ENCODE data around the gene UQCRH. TPM values are rescaled to one million over a fixed set of nuclear protein-coding genes. Genes with fewer than 3 reads are reported as not detected.

UQCRH gene
- 100 to 1,000 TPM; 468 to 505 (median 473) TPM for polyA plus RNA-seq (ENCODE audit: insufficient read length in 3 of 3)

- DNase-seq (ENCODE audit: low read depth in 3 of 3, low spot score in 2 of 3): peak; percentile 92 to 96 (median 95)
Measured at GRCh38 chr1:46303038-46303871, at the start of gene UQCRH, which contains the start of gene LRRC41. TSS of gene UQCRH (plus strand) at chr1:46303698. CDS start at chr1:46303767, 69 bp downstream. TSS of gene LRRC41 (minus strand) at chr1:46303616. CDS start at chr1:46303322, 294 bp downstream.

GRCh38 chr1:46254668-46255067 is 48.8 kb upstream of the UQCRH start:
- no peak for DNase-seq (ENCODE audit: low read depth in 3 of 3, low spot score in 2 of 3)

- no peak for DNase-seq (ENCODE audit: low read depth in 3 of 3, low spot score in 2 of 3)
Measured at GRCh38 chr1:46256523-46256922, 47.0 kb upstream of the UQCRH start.

GRCh38 chr1:46262508-46262907 is 41.0 kb upstream of the UQCRH start:
- DNase-seq (ENCODE audit: low read depth in 3 of 3, low spot score in 2 of 3): no peak

GRCh38 chr1:46263146-46263545 is 40.4 kb upstream of the UQCRH start:
- no peak for DNase-seq (ENCODE audit: low read depth in 3 of 3, low spot score in 2 of 3)

DNA sequence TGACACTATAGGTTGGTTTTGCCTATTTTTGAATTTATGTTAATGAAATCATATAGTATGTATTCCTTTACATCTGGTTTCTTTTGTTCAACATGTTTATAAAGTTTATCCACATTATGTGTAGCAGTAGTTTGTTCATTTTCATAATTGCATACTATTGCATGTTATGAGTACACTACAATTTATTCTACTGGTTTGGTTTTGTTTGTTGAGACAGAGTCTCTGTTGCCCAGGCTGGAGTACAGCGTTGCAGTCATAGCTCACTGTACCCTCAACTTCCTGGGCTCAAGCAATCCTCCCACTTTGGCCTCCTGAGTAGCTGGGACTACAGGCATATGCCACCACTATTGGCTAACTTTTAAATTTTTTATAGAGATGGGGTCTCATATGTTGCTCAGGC is 34.9 kb upstream of the UQCRH start:
- DNase-seq (ENCODE audit: low read depth in 3 of 3, low spot score in 2 of 3): no peak

GRCh38 chr1:46274225-46275029 is 29.1 kb upstream of the UQCRH start:
- DNase-seq (ENCODE audit: low read depth in 3 of 3, low spot score in 2 of 3): no peak

GRCh38 chr1:46275030-46275337 is 28.5 kb upstream of the UQCRH start:
- DNase-seq (ENCODE audit: low read depth in 3 of 3, low spot score in 2 of 3): no peak

DNA sequence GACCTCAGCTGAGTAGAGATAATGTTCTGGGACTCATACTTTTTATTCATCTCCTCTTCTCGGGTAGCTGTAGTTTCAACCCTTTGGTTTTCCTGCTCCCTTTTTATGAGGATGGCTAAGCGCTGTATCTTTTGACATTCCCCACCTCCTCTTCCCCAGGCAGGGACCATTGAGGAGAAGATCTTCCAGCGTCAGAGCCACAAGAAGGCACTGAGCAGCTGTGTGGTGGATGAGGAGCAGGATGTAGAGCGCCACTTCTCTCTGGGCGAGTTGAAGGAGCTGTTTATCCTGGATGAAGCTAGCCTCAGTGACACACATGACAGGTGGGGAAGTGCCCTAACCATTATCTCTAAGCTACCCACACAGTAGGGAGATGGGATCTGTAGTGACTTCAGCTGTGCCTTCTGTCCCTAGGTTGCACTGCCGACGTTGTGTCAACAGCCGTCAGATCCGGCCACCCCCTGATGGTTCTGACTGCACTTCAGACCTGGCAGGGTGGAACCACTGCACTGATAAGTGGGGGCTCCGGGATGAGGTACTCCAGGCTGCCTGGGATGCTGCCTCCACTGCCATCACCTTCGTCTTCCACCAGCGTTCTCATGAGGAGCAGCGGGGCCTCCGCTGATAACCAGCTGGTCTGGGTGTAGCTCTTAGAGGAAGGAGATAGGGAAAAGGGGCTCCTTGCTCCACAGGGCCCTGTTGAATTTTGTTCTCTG is 25.7 kb upstream of the UQCRH start:
- DNase-seq (ENCODE audit: low read depth in 3 of 3, low spot score in 2 of 3): no peak

GRCh38 chr1:46278807-46279206 is 24.7 kb upstream of the UQCRH start:
- DNase-seq (ENCODE audit: low read depth in 3 of 3, low spot score in 2 of 3): no peak

DNA sequence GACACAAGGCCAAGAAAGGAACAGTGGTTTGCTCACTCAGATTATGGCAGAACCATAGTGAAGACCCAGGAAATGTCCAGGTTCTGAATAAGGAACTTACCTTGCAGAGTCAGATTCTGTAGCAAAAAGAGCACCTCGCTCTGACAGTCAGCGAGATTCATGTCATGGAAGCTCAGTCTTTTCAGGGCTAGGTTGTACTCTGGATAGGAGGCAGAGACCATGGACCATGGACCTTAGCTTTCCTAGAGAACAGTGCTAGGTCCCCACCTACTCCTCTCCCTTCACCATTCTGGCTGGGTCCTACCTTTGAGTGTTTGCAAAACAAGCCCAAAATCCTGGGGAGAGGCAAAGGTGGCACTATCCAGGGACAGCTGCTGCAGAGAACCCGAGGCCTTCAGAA is 23.4 kb upstream of the UQCRH start:
- no peak for DNase-seq (ENCODE audit: low read depth in 3 of 3, low spot score in 2 of 3)

DNA sequence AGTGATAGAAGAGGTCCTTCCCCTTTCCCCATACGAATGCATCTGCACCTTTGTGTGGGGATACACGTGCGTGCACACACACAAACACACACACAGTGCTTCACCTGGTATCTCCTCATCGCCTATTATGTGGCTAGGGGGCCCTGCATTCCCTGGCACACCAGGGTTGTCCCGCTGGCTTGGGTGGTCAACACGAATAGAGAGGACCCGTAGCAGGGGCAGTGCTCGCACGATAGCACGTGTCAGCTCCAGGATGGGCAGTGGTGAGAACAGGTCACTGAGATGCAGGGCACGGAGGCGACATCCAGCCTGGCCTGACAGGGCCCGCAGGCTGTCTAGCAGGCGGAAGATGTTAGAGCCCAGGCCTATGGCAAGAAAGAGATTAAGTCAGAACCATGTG is 22.5 kb upstream of the UQCRH start:
- no peak for DNase-seq (ENCODE audit: low read depth in 3 of 3, low spot score in 2 of 3)

DNA sequence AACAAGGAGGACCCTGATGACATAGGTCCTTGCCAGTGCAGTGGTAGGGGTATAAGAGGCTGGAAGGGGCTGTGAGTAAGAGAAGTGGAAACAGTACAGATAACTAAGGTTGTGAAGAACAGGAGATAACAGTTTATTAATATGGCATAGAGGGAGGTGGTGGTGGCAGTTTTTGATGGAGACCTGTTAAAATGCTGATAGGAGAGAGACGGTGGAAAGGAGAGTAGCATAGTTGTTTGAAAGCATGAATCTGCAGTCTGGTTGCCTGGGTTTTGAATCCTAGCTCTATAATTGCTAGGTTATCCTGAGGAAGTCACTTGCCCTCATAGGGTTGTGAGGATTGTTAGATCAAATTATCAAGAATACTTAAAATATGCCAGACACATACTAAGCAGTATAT is 19.4 kb upstream of the UQCRH start:
- DNase-seq (ENCODE audit: low read depth in 3 of 3, low spot score in 2 of 3): no peak

DNA sequence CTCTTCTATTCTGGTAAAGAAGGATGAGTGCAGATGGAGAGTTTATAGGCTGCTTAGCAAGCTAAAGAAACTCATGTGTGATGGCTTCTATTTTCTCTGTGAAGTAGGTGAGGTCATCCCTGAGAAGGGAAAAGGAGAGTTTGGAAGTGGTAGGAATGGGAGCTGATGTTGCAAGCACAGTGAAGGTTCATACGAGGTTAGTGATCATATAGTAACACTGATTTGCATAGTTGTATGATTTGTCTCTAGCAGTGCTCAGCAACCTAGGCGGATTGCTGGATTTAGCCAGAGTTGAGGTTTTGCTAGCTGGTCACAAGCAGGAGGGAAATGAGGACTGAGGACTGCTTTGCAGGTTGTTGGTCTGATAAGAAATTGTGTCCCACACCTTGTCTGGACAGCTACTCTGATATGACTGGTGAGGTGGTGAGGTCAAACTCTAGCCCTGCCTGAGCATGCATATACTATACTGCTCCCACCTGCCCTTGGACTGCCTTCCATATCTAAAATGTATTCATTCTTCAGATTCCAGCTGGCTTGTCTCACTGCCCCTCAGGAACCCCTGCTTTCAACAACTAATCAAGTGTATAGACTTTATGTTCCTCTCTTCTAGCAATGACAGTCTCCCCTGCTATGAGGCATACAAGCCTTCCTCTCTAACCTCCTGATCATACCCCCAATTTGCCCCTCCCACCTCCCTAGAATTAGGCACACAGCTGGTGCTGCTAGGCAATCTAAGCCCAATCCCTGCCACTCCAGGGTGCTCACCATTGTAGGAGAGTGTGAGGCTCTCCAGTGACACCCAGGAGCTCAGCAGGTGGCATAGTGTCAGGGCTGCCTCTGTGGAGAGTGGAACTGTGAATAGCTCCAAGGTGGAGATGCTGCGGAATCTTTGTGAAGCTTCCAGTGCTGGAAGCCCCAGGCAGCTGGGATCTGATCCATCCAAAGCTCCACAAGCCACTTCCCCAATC is 18.6 kb upstream of the UQCRH start:
- no peak for DNase-seq (ENCODE audit: low read depth in 3 of 3, low spot score in 2 of 3)

DNA sequence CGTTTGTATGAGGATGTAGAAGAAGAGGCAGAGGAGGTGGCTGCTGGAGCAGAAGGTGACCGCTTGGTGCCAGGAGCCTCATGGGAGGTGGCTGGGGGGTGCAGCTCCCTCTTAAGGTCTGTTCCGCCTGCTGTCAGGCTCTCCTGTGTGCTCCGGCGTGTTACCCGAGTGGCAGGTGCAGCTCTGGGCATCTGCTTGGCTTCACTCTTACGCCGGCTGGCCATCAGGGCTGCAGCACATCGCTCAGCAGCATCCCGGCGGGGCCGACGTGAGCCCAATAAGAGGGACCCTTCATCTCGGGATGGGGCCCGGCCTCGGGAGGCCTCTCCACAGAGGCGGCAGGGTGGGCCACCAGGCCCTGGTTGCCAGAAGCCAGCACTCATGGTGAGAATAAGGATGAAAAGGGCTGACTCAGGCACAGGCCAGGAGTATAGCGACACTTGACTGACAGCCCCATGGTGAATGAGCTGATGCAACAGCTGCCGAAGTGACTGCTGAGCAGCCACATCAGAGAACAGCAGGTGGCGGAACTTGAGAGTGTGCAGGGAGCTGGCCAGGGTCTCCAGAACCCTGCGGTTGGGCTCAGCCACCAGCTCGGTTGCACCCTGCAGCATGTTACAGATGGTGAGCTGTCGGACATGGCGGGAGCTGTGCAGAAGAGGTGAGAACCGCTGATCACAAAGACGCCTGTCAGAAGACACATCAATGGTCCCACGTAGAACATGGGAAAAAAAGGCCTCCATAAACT is 17.6 kb upstream of the UQCRH start:
- DNase-seq (ENCODE audit: low read depth in 3 of 3, low spot score in 2 of 3): no peak

DNA sequence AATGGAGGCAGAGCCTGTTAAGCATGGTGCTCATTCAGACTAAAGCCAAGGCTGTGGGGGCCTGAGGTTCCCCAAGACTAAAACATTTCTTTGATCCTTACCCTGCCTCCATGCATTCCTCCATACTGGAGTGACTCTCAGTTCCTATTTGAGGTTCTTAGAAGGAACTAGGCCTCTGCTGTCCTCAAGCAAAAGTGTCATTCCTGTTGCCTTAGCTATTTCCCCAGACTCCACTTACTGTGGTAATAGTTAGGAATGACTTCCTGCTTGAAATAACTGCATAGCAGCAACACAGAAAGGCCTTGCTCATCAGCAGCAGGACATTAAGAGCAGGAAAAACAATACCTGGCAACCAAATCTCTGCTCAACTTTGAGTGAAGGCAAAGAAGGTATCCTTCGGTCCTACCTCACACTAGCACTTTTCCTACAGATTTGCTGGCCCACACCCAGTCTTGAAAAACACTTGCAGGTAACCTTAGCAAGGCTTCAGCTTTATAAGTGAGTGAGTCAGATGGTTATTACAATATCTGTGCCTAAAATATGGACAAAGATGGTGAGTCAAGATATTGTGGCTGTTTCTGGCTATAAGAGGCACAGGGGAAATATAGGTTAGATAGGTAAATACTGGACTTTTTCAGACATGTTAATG is 14.9 kb upstream of the UQCRH start:
- DNase-seq (ENCODE audit: low read depth in 3 of 3, low spot score in 2 of 3): no peak

DNA sequence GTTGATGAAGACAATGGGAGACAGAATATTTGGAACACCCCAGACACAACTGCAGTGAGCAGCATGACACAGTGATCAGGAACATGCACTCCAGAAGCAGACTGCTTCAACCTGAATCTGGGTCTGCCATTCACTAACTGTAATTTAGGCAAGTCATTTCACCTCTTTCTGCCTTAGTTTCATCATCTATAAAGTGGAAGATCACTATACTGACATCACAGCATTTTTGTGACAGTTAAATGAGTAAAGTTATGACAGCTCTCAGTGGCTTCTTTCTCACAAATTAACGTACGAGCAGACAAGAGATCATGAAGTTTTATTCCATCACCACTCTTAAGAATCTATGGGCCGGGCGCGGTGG is 14.4 kb upstream of the UQCRH start:
- no peak for DNase-seq (ENCODE audit: low read depth in 3 of 3, low spot score in 2 of 3)

GRCh38 chr1:46289976-46290375 is 13.5 kb upstream of the UQCRH start:
- DNase-seq (ENCODE audit: low read depth in 3 of 3, low spot score in 2 of 3): no peak

DNA sequence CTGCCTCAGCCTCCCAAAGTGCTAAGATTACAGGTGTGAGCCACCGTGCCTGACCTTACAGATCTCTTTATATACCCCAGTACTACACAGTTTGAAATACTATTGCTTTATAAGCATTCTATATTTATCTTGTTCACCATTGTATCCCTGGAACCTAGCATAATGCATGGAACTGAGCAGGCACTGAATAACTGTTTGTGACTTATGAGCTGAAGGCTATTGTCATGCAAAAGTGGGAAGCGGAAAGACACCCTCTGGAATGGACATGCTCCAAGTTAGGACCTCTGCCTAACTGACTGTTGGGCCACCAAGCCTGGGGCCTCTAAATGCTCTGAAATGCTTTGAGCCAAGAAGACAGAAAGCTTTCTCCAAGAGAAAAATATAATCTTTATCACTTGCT is 8.2 kb upstream of the UQCRH start:
- no peak for DNase-seq (ENCODE audit: low read depth in 3 of 3, low spot score in 2 of 3)

Measured in right renal cortex interstitium (tissue), 3 donors.